Glutamatergic neuron (in vitro differentiated cells): ENCODE measurements around the gene RAET1G. TPM values are rescaled to one million over a fixed set of nuclear protein-coding genes. Genes with fewer than 3 reads are reported as not detected.
"Not testable (repeated sequence)": the region's sequence is repeated elsewhere in the genome, so short reads cannot be mapped to it uniquely, and the experiment has no call there.

Experiments
- DNase-seq: peaks from one replicate; pipeline ENCODE4 v3.0.0; 2022
- H3K27ac Mint-ChIP-seq: one replicate; pipeline ENCODE4 v1.8.0; 2020; ENCODE audit warnings: mild to moderate bottlenecking, mixed read lengths, inconsistent platforms; ENCODE audit not compliant: unreplicated experiment
- H3K27me3 Mint-ChIP-seq: one replicate; pipeline ENCODE4 v1.8.0; 2020; ENCODE audit warnings: mild to moderate bottlenecking, moderate library complexity, mixed read lengths, inconsistent platforms; ENCODE audit not compliant: unreplicated experiment
- H3K36me3 Mint-ChIP-seq: one replicate; pipeline ENCODE4 v1.8.0; 2020; ENCODE audit warnings: mild to moderate bottlenecking, mixed read lengths, inconsistent platforms; ENCODE audit not compliant: unreplicated experiment
- H3K4me1 Mint-ChIP-seq: one replicate; pipeline ENCODE4 v1.8.0; 2020; ENCODE audit warnings: mild to moderate bottlenecking, low read depth, mixed read lengths, inconsistent platforms; ENCODE audit not compliant: unreplicated experiment
- H3K4me3 Mint-ChIP-seq: one replicate; pipeline ENCODE4 v1.8.0; 2020; ENCODE audit warnings: mild to moderate bottlenecking, mixed read lengths, inconsistent platforms; ENCODE audit not compliant: unreplicated experiment
- H3K9me3 Mint-ChIP-seq: one replicate; pipeline ENCODE4 v1.8.0; 2020; ENCODE audit warnings: mild to moderate bottlenecking, moderate library complexity, mixed read lengths, inconsistent platforms; ENCODE audit not compliant: unreplicated experiment
- CTCF ChIP-seq: fragments of 200-600 bp; sonication (generic); IDR thresholded peaks from one replicate; pipeline ENCODE4 v1.5.0; 2021; ENCODE audit not compliant: partially characterized antibody, unreplicated experiment
- total RNA-seq: library from RNA; stranded (reverse); fragmentation: NEBNext Ultra II Directional; extraction: Animal tissue kit (Norgen Biotek cat#: 25700); gene quantifications from one replicate; pipeline ENCODE4 v1.2.1, GENCODE V29; 2021; ENCODE audit not compliant: unreplicated experiment

The RAET1G gene
- total RNA-seq, 1 donor from 2014 or later, result not detected

- Mint-ChIP-seq H3K36me3 (peaks cover 4% of the 10 kb centered on the region), H3K4me1 (peaks cover 3% of the 10 kb centered on the region), H3K27me3 (peaks cover 34% of the 10 kb centered on the region), H3K27ac (peak overlapping the region; percentile 86), H3K4me3 (peak overlapping the region; percentile 99), H3K9me3 (peaks cover 8% of the 10 kb centered on the region)
- TF ChIP-seq CTCF, result no peak
- DNase-seq, result no peak
These were observed 39.7 kb upstream of the RAET1G start for GRCh38 chr6:149962461-149963211.

- no peak overlapping the region for H3K4me3 Mint-ChIP-seq
- peaks cover 34% of the 10 kb centered on the region for H3K27me3 Mint-ChIP-seq
- no peak overlapping the region for H3K27ac Mint-ChIP-seq
- peaks cover 3% of the 10 kb centered on the region for H3K4me1 Mint-ChIP-seq
- no peak for TF ChIP-seq CTCF
- H3K9me3 Mint-ChIP-seq, result peaks cover 8% of the 10 kb centered on the region
- no peaks in the 10 kb centered on the region for H3K36me3 Mint-ChIP-seq
- no peak for DNase-seq
These were observed 39.0 kb upstream of the RAET1G start for GRCh38 chr6:149961728-149962425.

- Mint-ChIP-seq H3K4me3 (no peak overlapping the region), H3K27me3 (peaks cover 29% of the 10 kb centered on the region), H3K9me3 (peaks cover 8% of the 10 kb centered on the region), H3K4me1 (peaks cover under 1% of the 10 kb centered on the region), H3K27ac (no peak overlapping the region), H3K36me3 (no peaks in the 10 kb centered on the region)
- DNase-seq, result no peak
- no peak for TF ChIP-seq CTCF
These were observed 37.6 kb upstream of the RAET1G start for GRCh38 chr6:149960488-149960887.

GRCh38 chr6:149959806-149960205, 36.9 kb upstream of the RAET1G start:
- DNase-seq, H3K9me3 Mint-ChIP-seq, H3K36me3 Mint-ChIP-seq, H3K4me1 Mint-ChIP-seq, H3K4me3 Mint-ChIP-seq, H3K27ac Mint-ChIP-seq: not testable (repeated sequence)
- H3K27me3 Mint-ChIP-seq, result peaks cover 28% of the 10 kb centered on the region

- not testable (repeated sequence) for H3K27ac Mint-ChIP-seq, H3K36me3 Mint-ChIP-seq, H3K4me1 Mint-ChIP-seq, DNase-seq, H3K9me3 Mint-ChIP-seq, H3K4me3 Mint-ChIP-seq
- H3K27me3 Mint-ChIP-seq, result peaks cover 14% of the 10 kb centered on the region
These were observed 35.2 kb upstream of the RAET1G start for GRCh38 chr6:149958124-149958523.

GRCh38 chr6:149955654-149956317, 32.9 kb upstream of the RAET1G start:
- not testable (repeated sequence) for DNase-seq, H3K4me3 Mint-ChIP-seq, H3K36me3 Mint-ChIP-seq, H3K27ac Mint-ChIP-seq, H3K9me3 Mint-ChIP-seq, H3K4me1 Mint-ChIP-seq
- peaks cover 20% of the 10 kb centered on the region for H3K27me3 Mint-ChIP-seq

- not testable (repeated sequence) for H3K4me1 Mint-ChIP-seq, H3K36me3 Mint-ChIP-seq, DNase-seq, H3K27ac Mint-ChIP-seq, H3K9me3 Mint-ChIP-seq
- peaks cover 17% of the 10 kb centered on the region for H3K27me3 Mint-ChIP-seq
- H3K4me3 Mint-ChIP-seq, result peak overlapping the region; percentile 89
These were observed 32.2 kb upstream of the RAET1G start for GRCh38 chr6:149954984-149955653.

- not testable (repeated sequence) for H3K36me3 Mint-ChIP-seq, DNase-seq, H3K9me3 Mint-ChIP-seq, H3K4me1 Mint-ChIP-seq, H3K27ac Mint-ChIP-seq
- Mint-ChIP-seq H3K27me3 (peaks cover 18% of the 10 kb centered on the region), H3K4me3 (peak overlapping the region; percentile 46)
These were observed 31.5 kb upstream of the RAET1G start for GRCh38 chr6:149954328-149954983.
